Measurements from ENCODE around the gene MID2. TPM values are rescaled to one million over a fixed set of nuclear protein-coding genes. Genes with fewer than 3 reads are reported as not detected.
A peak's percentile ranks its signal among the peaks of the same experiment; 100 is the strongest.
"Not testable (repeated sequence)": the region's sequence is repeated elsewhere in the genome, so short reads cannot be mapped to it uniquely, and the experiment has no call there.

The MID2 gene
- total RNA-seq, 1 donor = 33.2 TPM

- no peak overlapping the region for H3K4me3 ChIP-seq (ENCODE audit: low read depth, low read length)
- TF ChIP-seq CTCF (IDR thresholded peaks at IDR 0.05; ENCODE audit: insufficient read depth, low read depth, low read length) = no peak
Measured at GRCh38 chrX:107842715-107843400, 17.2 kb downstream of the MID2 start.

GRCh38 chrX:107845625-107846024 lies 20.0 kb downstream of the MID2 start:
- TF ChIP-seq CTCF (IDR thresholded peaks at IDR 0.05; ENCODE audit: insufficient read depth, low read depth, low read length) = no peak
- no peak overlapping the region for H3K4me3 ChIP-seq (ENCODE audit: low read depth, low read length)
- DNase-seq (ENCODE audit: low read depth) = no peak

More at GRCh38 chrX:107842715-107843400, 17.2 kb downstream of the MID2 start:
- DNase-seq (ENCODE audit: low read depth) = no peak

GRCh38 chrX:107848591-107848990 lies 22.9 kb downstream of the MID2 start:
- TF ChIP-seq CTCF (IDR thresholded peaks at IDR 0.05; ENCODE audit: insufficient read depth, low read depth, low read length) = no peak
- no peak overlapping the region for H3K4me3 ChIP-seq (ENCODE audit: low read depth, low read length)
- DNase-seq (ENCODE audit: low read depth) = no peak

GRCh38 chrX:107849747-107850421 lies 24.2 kb downstream of the MID2 start:
- no peak for TF ChIP-seq CTCF (IDR thresholded peaks at IDR 0.05; ENCODE audit: insufficient read depth, low read depth, low read length)
- no peak overlapping the region for H3K4me3 ChIP-seq (ENCODE audit: low read depth, low read length)
- peak; percentile 12 for DNase-seq (ENCODE audit: low read depth)

- no peak overlapping the region for H3K4me3 ChIP-seq (ENCODE audit: low read depth, low read length)
- no peak for DNase-seq (ENCODE audit: low read depth)
- no peak for TF ChIP-seq CTCF (IDR thresholded peaks at IDR 0.05; ENCODE audit: insufficient read depth, low read depth, low read length)
Measured at GRCh38 chrX:107850422-107850765, 24.7 kb downstream of the MID2 start.

DNA sequence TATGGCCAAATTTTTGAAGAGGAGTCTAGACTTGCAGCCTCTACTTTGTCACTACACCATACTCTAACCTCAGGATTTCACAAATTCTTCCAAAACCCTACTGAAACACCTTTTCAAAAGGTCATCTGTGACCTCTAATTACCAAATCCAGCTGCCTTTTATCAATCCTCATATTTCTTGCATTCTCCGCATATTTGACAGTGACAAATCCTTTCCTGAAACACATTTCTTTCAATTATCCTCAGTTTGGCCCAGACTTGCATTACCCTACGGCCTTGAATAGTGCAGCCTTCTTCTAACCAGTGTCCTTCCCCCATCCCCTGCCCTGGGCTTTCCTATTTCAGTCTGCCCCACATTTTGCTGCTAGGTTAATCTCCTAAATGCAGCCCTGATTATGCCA lies 25.5 kb downstream of the MID2 start:
- no peak overlapping the region for H3K4me3 ChIP-seq (ENCODE audit: low read depth, low read length)
- no peak for TF ChIP-seq CTCF (IDR thresholded peaks at IDR 0.05; ENCODE audit: insufficient read depth, low read depth, low read length)
- DNase-seq (ENCODE audit: low read depth) = no peak

- not testable (repeated sequence) for DNase-seq (ENCODE audit: low read depth); H3K4me3 ChIP-seq (ENCODE audit: low read depth, low read length)
Measured at GRCh38 chrX:107851665-107852064, 26.0 kb downstream of the MID2 start.

Measured in fibroblast of villous mesenchyme (primary cell).